ENCODE data around the gene FOXP2.

The FOXP2 gene

DNA sequence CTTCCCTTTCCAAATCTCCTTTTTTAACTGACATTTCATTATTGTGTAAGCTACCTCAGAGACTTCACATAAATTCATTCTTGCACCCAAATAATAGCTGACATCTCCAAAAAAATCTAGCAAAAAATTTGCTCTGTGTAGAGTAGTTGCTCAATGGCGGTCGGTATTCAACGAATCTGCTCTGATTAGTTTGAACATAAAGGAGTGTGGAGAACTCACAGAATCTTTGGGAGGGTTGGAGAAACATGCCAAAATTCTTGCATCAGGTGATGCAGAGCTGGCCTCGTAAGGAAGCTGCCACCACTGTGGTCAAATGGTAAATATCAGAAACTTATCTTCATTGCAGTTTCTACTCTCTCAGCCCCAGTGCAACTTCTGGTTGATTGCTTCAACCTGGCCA, 306.1 kb downstream of the FOXP2 start:
- DNase-seq (ENCODE audit: low read depth): no peak

GRCh38 chr7:114722562-114722961, 307.9 kb downstream of the FOXP2 start:
- no peak for DNase-seq (ENCODE audit: low read depth)

DNA sequence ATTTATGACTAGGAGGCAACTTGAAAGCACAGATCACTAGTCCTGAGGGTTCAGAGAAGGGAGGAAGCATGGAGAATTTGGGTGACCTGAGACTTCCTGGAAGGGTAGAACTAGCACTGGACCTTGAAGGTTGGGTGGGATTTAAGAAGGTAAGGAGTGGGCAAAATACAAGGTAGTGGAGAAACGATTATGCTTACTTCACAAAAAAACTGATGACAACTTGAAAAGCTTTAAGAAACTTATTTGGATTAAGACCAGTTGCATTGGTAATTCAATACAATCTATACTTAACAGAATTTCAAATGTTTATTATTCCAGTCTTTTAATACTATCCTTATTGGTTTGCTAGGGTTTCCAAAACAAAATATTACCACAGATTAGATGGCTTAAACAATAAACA, 308.7 kb downstream of the FOXP2 start:
- DNase-seq (ENCODE audit: low read depth): no peak

DNA sequence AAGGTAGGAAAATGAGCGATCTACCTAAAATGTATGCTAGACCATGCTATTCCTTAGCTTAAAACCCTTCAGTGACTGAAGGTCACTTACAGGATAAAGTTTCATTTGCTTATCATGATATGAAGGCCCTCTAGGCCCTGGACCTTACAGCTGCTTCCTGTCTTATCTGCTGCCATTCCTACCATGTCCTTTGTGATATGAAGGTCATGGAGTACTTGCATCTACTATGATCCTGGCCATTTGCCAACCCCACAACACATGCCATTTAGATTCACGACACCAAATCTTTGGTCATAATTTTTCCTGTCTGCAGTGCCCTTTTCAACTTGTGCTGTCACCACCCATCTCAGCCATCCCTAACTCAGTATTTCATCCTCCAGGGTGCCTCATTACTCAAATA, 325.5 kb downstream of the FOXP2 start:
- no peak for DNase-seq (ENCODE audit: low read depth)

- no peak for DNase-seq (ENCODE audit: low read depth)
Observed at GRCh38 chr7:114740941-114741340, 326.3 kb downstream of the FOXP2 start.

DNA sequence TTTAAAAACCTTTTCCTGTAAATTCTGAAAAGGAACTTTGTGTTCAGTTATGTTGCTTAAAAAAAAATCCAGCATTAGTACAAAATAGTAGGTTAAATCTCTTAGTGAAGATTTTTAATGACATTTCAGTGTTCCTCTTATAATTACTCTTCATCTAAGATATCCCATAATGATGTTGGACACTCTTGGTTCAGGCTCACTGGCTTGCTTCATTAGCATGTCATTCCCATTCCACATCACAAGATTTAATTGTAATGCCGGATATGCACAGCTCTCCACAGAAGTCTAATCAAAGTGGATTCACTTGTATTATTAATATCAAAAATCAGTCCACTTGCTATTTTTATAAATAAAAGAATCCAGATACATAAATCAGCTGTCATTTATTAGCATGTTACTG, 327.3 kb downstream of the FOXP2 start:
- no peak for DNase-seq (ENCODE audit: low read depth)
